GM23338 (cell line): ENCODE data around the gene NRSN2. TPM values are rescaled to one million over a fixed set of nuclear protein-coding genes. Genes with fewer than 3 reads are reported as not detected.

Experiments used
- ATAC-seq: fragments of 200-7000 bp; cut with Tn5 transposase; 3 replicates; pipeline ENCODE4 v1.9.1; 2020
- DNase-seq: peaks from one replicate; pipeline ENCODE4 v3.0.0-alpha.2; 2015; ENCODE audit warnings: low spot score
- H2AFZ ChIP-seq: fragments of 200-600 bp; sonication (generic); 2 replicates; pipeline ENCODE4 v1.8.0; 2016; ENCODE audit warnings: antibody characterized with exemption, mild to moderate bottlenecking, moderate library complexity
- H3F3A ChIP-seq: fragments of 200-600 bp; sonication (generic); replicated peaks from 2 replicates; pipeline ENCODE4 v1.8.0; 2017; ENCODE audit warnings: antibody characterized with exemption, mixed run types, low read depth
- H3K27ac ChIP-seq: fragments of 200-600 bp; sonication (generic); 2 replicates; pipeline ENCODE4 v1.6.1; 2016; ENCODE audit warnings: low read depth
- H3K27me3 ChIP-seq: fragments of 200-600 bp; sonication (generic); 2 replicates; pipeline ENCODE4 v1.8.0; 2016; ENCODE audit warnings: mild to moderate bottlenecking, mixed run types, moderate library complexity; ENCODE audit not compliant: insufficient read depth
- H3K36me3 ChIP-seq: fragments of 200-600 bp; sonication (generic); 2 replicates; pipeline ENCODE4 v1.8.0; 2016; ENCODE audit warnings: mild to moderate bottlenecking; ENCODE audit not compliant: insufficient read depth
- H3K4me1 ChIP-seq: fragments of 200-600 bp; sonication (generic); 2 replicates; pipeline ENCODE4 v1.8.0; 2016; ENCODE audit warnings: mild to moderate bottlenecking, moderate library complexity; ENCODE audit not compliant: insufficient read depth
- H3K4me2 ChIP-seq: fragments of 200-600 bp; sonication (generic); 2 replicates; pipeline ENCODE4 v1.7.1; 2017; ENCODE audit warnings: mixed run types
- H3K4me3 ChIP-seq: fragments of 200-600 bp; sonication (generic); 2 replicates; pipeline ENCODE4 v1.6.1; 2016; ENCODE audit warnings: mixed run types
- H3K79me2 ChIP-seq: fragments of 200-600 bp; sonication (generic); replicated peaks from 2 replicates; pipeline ENCODE4 v1.8.0; 2017; ENCODE audit warnings: mild to moderate bottlenecking; ENCODE audit not compliant: insufficient read depth
- H3K9me2 ChIP-seq: fragments of 200-600 bp; sonication (generic); 2 replicates; pipeline ENCODE4 v1.8.0; 2017; ENCODE audit not compliant: insufficient read depth
- H4K20me1 ChIP-seq: fragments of 200-600 bp; sonication (generic); replicated peaks from 2 replicates; pipeline ENCODE4 v1.8.0; 2017; ENCODE audit warnings: mild to moderate bottlenecking; ENCODE audit not compliant: insufficient read depth
- H3K27ac Mint-ChIP-seq: 2 replicates; pipeline ENCODE4 v1.8.0; 2020; ENCODE audit warnings: inconsistent platforms, mild to moderate bottlenecking, moderate library complexity, mixed read lengths
- H3K27me3 Mint-ChIP-seq: 3 replicates; pipeline ENCODE4 v1.8.0; 2022; ENCODE audit warnings: low read depth, mild to moderate bottlenecking, moderate library complexity, mixed read lengths, inconsistent platforms; ENCODE audit not compliant: insufficient read depth, poor library complexity
- H3K36me3 Mint-ChIP-seq: 3 replicates; pipeline ENCODE4 v1.8.0; 2021; ENCODE audit warnings: low read depth, mild to moderate bottlenecking, inconsistent platforms, moderate library complexity, mixed read lengths
- H3K4me1 Mint-ChIP-seq: 3 replicates; pipeline ENCODE4 v1.8.0; 2020; ENCODE audit warnings: mild to moderate bottlenecking, inconsistent platforms, mixed read lengths
- H3K4me3 Mint-ChIP-seq: 3 replicates; pipeline ENCODE4 v1.8.0; 2021; ENCODE audit warnings: moderate library complexity, mild to moderate bottlenecking, inconsistent platforms, mixed read lengths
- H3K9me3 Mint-ChIP-seq: 3 replicates; pipeline ENCODE4 v1.8.0; 2020; ENCODE audit warnings: moderate library complexity, mild to moderate bottlenecking, inconsistent platforms, mixed read lengths
- CREB1 ChIP-seq: fragments of 250-450 bp; sonication (Bioruptor Pico); IDR thresholded peaks from 2 replicates; pipeline ENCODE4 v1.5.0; 2020; ENCODE audit warnings: low read depth, mild to moderate bottlenecking, moderate library complexity
- EZH2 ChIP-seq: fragments of 200-600 bp; sonication (generic); IDR thresholded peaks from one replicate; pipeline ENCODE4 v1.8.0; 2017; ENCODE audit warnings: antibody characterized with exemption, mild to moderate bottlenecking, low read depth; ENCODE audit not compliant: unreplicated experiment
- EZH2phosphoT487 ChIP-seq: fragments of 200-600 bp; sonication (generic); IDR thresholded peaks from one replicate; pipeline ENCODE4 v1.8.1; 2018; ENCODE audit warnings: antibody characterized with exemption; ENCODE audit not compliant: unreplicated experiment
- JUNB ChIP-seq: IDR thresholded peaks from one replicate; pipeline ENCODE4 v1.6.1; 2016; ENCODE audit warnings: antibody characterized with exemption; ENCODE audit not compliant: unreplicated experiment
- NANOG ChIP-seq: IDR thresholded peaks from 2 replicates; pipeline ENCODE4 v1.6.1; 2016; ENCODE audit warnings: antibody characterized with exemption, borderline replicate concordance
- POLR2AphosphoS5 ChIP-seq: IDR thresholded peaks from 2 replicates; pipeline ENCODE4 v1.6.1; 2016; ENCODE audit warnings: antibody characterized with exemption, low read depth
- ZNF114 ChIP-seq: fragments of 250-450 bp; sonication (Bioruptor Pico); IDR thresholded peaks from 2 replicates; pipeline ENCODE4 v1.5.0; 2020; ENCODE audit warnings: mild to moderate bottlenecking, moderate library complexity
- ZNF331 ChIP-seq: fragments of 250-450 bp; sonication (Bioruptor Pico); IDR thresholded peaks from 2 replicates; pipeline ENCODE4 v1.5.0; 2020; ENCODE audit warnings: low read depth, mild to moderate bottlenecking, moderate library complexity
- polyA plus RNA-seq: library from polyadenylated mRNA; unstranded; fragments of >200 nt; fragmentation: Nextera tagmentation; extraction: Ambion mirVana; gene quantifications from 2 replicates; pipeline ENCODE4 v1.2.1, GENCODE V29; 2016
- total RNA-seq: library from RNA; depleted of rRNA; stranded (reverse); fragments of >200 nt; shearing (Covaris generic); gene quantifications from 2 replicates; pipeline ENCODE4 v1.2.3, GENCODE V29; 2014
- TF ChIP-seq, protein P1 (sequence below), 2 experiments: fragments of 200-600 bp in 1 of 2; sonication (generic) in 1 of 2; conservative IDR thresholded peaks; 2 replicates each; pipeline versions ENCODE4 v1.5.1 to v1.6.1; 2016 to 2017; ENCODE audit warnings: antibody characterized with exemption in 2 of 2, low read depth in 2 of 2, mild to moderate bottlenecking in 2 of 2, moderate library complexity in 1 of 2
- TF ChIP-seq, protein P2 (sequence below): IDR thresholded peaks from 2 replicates; pipeline ENCODE4 v1.6.1; 2016; ENCODE audit warnings: antibody characterized with exemption
- TF ChIP-seq, protein P3 (sequence below): IDR thresholded peaks from one replicate; pipeline ENCODE4 v1.6.1; 2018; ENCODE audit warnings: antibody characterized with exemption; ENCODE audit not compliant: unreplicated experiment

The NRSN2 gene
- total and polyA plus RNA-seq, 2 experiments from 2014 or later: 14.4 to 17.9 TPM

DNA sequence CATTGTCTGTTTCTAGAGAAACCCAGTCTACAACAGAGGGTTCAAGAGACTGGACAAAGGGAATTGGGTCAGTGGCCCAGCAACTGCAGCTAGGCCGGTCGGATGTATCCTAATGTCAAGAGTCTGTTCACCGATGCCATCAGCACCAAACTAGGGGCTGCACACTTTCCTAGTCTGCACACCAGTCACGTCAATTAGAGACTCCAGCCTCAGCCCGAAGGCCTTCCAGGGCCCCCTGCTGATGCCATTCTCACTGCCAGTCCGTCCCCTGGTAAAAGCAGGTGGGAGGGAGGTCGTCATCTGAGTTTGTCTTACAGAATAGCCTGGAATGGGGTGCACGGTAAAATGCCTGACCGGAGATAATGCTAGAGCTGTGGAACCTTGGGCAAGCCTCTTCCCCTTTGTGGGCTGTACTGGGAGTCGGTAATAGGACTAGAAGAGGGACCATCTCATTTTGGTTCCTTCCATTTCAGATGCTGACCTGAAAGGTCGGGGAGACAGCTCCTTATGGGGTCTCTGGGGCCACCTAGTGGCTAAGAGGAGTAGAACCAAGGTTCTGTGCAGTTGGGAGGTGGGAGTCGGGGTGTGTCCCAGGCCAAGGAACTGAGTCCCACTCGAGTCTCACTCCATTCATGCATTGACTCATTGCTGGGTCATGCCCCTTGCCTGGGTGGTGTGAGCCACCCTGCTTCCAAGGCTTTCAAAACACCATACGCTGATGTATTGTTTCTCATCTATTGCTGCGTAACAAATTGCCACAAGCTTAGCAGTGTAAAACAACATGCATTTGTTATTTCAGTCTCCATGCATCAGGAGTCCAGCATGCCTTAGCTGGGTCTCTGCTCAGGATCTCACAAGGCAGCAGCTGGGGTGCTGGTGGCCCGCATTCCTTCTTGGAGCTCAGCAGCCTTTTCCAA is 16.4 kb upstream of the NRSN2 start:
- H3K4me3 ChIP-seq: peak overlapping the region; percentile 8; the same call in 1 of the 2 replicates
- peaks cover 37% of the 10 kb centered on the region for H3K79me2 ChIP-seq
- H3K9me2 ChIP-seq: no peaks in the 10 kb centered on the region
- ATAC-seq (peak; percentile 42), DNase-seq (peak; percentile 91)
- peak overlapping the region; percentile 100 for H3K4me2 ChIP-seq
- H3K9me3 Mint-ChIP-seq: no peaks in the 10 kb centered on the region
- peaks cover 12% of the 10 kb centered on the region for H3F3A ChIP-seq
- peaks cover 29% of the 10 kb centered on the region for H3K36me3 Mint-ChIP-seq
- TF ChIP-seq, protein P1, sequence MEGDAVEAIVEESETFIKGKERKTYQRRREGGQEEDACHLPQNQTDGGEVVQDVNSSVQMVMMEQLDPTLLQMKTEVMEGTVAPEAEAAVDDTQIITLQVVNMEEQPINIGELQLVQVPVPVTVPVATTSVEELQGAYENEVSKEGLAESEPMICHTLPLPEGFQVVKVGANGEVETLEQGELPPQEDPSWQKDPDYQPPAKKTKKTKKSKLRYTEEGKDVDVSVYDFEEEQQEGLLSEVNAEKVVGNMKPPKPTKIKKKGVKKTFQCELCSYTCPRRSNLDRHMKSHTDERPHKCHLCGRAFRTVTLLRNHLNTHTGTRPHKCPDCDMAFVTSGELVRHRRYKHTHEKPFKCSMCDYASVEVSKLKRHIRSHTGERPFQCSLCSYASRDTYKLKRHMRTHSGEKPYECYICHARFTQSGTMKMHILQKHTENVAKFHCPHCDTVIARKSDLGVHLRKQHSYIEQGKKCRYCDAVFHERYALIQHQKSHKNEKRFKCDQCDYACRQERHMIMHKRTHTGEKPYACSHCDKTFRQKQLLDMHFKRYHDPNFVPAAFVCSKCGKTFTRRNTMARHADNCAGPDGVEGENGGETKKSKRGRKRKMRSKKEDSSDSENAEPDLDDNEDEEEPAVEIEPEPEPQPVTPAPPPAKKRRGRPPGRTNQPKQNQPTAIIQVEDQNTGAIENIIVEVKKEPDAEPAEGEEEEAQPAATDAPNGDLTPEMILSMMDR (conservative IDR thresholded peaks at IDR 0.05; ENCODE audit: low read depth in 2 of 2): peak; percentile 90 to 94
- TF ChIP-seq, protein P2, sequence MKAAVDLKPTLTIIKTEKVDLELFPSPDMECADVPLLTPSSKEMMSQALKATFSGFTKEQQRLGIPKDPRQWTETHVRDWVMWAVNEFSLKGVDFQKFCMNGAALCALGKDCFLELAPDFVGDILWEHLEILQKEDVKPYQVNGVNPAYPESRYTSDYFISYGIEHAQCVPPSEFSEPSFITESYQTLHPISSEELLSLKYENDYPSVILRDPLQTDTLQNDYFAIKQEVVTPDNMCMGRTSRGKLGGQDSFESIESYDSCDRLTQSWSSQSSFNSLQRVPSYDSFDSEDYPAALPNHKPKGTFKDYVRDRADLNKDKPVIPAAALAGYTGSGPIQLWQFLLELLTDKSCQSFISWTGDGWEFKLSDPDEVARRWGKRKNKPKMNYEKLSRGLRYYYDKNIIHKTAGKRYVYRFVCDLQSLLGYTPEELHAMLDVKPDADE: no peak
- 0 out of 2 replicates have a peak, but pooled peaks have one; percentile 6 for TF ChIP-seq CREB1 (CRISPR knock-in tag)
- no peak overlapping the region for H3K27ac Mint-ChIP-seq
- no peak overlapping the region for H3K27ac ChIP-seq
- no peaks in the 10 kb centered on the region for H3K27me3 ChIP-seq
- peak overlapping the region; percentile 19; the same call in 1 of the 3 replicates for H3K4me3 Mint-ChIP-seq
- H3K27me3 Mint-ChIP-seq: no peaks in the 10 kb centered on the region
- no peaks in the 10 kb centered on the region for H3K36me3 ChIP-seq
- peaks cover 30% of the 10 kb centered on the region for H3K4me1 Mint-ChIP-seq
- H3K4me1 ChIP-seq: peaks cover 31% of the 10 kb centered on the region
- no peak overlapping the region for H2AFZ ChIP-seq
- H4K20me1 ChIP-seq: peaks cover 31% of the 10 kb centered on the region

DNA sequence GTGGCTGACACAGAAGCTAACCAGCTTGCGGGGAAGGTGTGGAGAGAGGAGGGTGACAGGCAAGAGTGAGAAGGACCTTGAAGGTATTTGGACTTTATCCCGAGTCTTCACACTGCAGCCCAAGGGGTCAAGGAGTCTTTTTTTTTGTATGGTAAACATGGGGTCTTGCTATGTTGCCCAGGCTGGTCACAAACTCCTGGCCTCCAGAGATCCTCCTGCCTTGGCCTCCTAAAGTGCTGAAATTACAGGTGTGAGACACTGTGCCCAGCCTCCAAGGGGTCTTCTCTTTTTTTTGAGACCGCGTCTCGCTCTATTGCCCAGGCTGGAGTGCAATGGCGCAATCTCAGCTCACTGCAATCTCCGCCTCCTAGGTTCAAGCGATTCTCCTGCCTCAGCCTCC is 12.3 kb upstream of the NRSN2 start:
- H3K9me2 ChIP-seq: no peaks in the 10 kb centered on the region
- peaks cover 13% of the 10 kb centered on the region for H3K27me3 ChIP-seq
- no peak overlapping the region for H3K4me3 ChIP-seq
- H3K4me3 Mint-ChIP-seq: no peak overlapping the region
- peaks cover 9% of the 10 kb centered on the region for H3F3A ChIP-seq
- peaks cover 17% of the 10 kb centered on the region for H4K20me1 ChIP-seq
- H3K4me1 Mint-ChIP-seq: peaks cover 10% of the 10 kb centered on the region
- no peaks in the 10 kb centered on the region for H3K27me3 Mint-ChIP-seq
- H2AFZ ChIP-seq: no peak overlapping the region
- no peak overlapping the region for H3K27ac ChIP-seq
- no peaks in the 10 kb centered on the region for H3K36me3 ChIP-seq
- H3K27ac Mint-ChIP-seq: no peak overlapping the region
- peaks cover 12% of the 10 kb centered on the region for H3K4me1 ChIP-seq
- peaks cover 8% of the 10 kb centered on the region for H3K79me2 ChIP-seq
- DNase-seq: no peak
- H3K9me3 Mint-ChIP-seq: no peaks in the 10 kb centered on the region
- H3K36me3 Mint-ChIP-seq: peaks cover 6% of the 10 kb centered on the region; the same call in 1 of the 3 replicates
- H3K4me2 ChIP-seq: no peak overlapping the region
- no peak for ATAC-seq
- TF ChIP-seq NANOG: no peak
- no peak for TF ChIP-seq ZNF114 (CRISPR knock-in tag)
- TF ChIP-seq, protein P3, sequence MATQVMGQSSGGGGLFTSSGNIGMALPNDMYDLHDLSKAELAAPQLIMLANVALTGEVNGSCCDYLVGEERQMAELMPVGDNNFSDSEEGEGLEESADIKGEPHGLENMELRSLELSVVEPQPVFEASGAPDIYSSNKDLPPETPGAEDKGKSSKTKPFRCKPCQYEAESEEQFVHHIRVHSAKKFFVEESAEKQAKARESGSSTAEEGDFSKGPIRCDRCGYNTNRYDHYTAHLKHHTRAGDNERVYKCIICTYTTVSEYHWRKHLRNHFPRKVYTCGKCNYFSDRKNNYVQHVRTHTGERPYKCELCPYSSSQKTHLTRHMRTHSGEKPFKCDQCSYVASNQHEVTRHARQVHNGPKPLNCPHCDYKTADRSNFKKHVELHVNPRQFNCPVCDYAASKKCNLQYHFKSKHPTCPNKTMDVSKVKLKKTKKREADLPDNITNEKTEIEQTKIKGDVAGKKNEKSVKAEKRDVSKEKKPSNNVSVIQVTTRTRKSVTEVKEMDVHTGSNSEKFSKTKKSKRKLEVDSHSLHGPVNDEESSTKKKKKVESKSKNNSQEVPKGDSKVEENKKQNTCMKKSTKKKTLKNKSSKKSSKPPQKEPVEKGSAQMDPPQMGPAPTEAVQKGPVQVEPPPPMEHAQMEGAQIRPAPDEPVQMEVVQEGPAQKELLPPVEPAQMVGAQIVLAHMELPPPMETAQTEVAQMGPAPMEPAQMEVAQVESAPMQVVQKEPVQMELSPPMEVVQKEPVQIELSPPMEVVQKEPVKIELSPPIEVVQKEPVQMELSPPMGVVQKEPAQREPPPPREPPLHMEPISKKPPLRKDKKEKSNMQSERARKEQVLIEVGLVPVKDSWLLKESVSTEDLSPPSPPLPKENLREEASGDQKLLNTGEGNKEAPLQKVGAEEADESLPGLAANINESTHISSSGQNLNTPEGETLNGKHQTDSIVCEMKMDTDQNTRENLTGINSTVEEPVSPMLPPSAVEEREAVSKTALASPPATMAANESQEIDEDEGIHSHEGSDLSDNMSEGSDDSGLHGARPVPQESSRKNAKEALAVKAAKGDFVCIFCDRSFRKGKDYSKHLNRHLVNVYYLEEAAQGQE: no peak
- no peak for TF ChIP-seq ZNF331 (CRISPR knock-in tag)
- no peak for TF ChIP-seq JUNB
- no peak for TF ChIP-seq EZH2phosphoT487
- no peak for TF ChIP-seq POLR2AphosphoS5
- TF ChIP-seq, protein P1 (conservative IDR thresholded peaks at IDR 0.05; ENCODE audit: low read depth in 2 of 2): no peak
- TF ChIP-seq CREB1 (CRISPR knock-in tag): no peak
- no peak for TF ChIP-seq EZH2
